Neural crest cell (in vitro differentiated cells): ENCODE data around the gene TMEM132C. TPM values are rescaled to one million over a fixed set of nuclear protein-coding genes. Genes with fewer than 3 reads are reported as not detected.

Source experiments
- DNase-seq: peaks from one replicate; pipeline ENCODE4 v3.0.0; 2021; ENCODE audit warnings: low read depth, mixed read lengths, low spot score
- H3K27ac Mint-ChIP-seq: one replicate; pipeline ENCODE4 v1.8.0; 2021; ENCODE audit warnings: mild to moderate bottlenecking, mixed read lengths; ENCODE audit not compliant: unreplicated experiment
- H3K27me3 Mint-ChIP-seq: 2 replicates; pipeline ENCODE4 v1.8.0; 2021; ENCODE audit warnings: low read depth, mild to moderate bottlenecking, mixed read lengths
- H3K36me3 Mint-ChIP-seq: 2 replicates; pipeline ENCODE4 v1.8.0; 2021; ENCODE audit warnings: low read depth, mild to moderate bottlenecking, mixed read lengths
- H3K4me1 Mint-ChIP-seq: 2 replicates; pipeline ENCODE4 v1.8.0; 2021; ENCODE audit warnings: mixed read lengths
- H3K4me3 Mint-ChIP-seq: one replicate; pipeline ENCODE4 v1.8.0; 2021; ENCODE audit warnings: mild to moderate bottlenecking, mixed read lengths
- H3K9me3 Mint-ChIP-seq: 2 replicates; pipeline ENCODE4 v1.8.0; 2021; ENCODE audit warnings: mixed read lengths
- total RNA-seq: library from RNA; stranded (reverse); gene quantifications from 2 replicates; pipeline ENCODE4 v1.2.1, GENCODE V29; 2021
- TF ChIP-seq, protein P1 (sequence below): fragments of 200-600 bp; sonication (generic); conservative IDR thresholded peaks from 2 replicates; pipeline ENCODE4 v1.5.0; 2021; ENCODE audit warnings: antibody characterized with exemption, mild to moderate bottlenecking

The TMEM132C gene
- total RNA-seq, 1 donor from 2014 or later, result 10.9 TPM

DNA sequence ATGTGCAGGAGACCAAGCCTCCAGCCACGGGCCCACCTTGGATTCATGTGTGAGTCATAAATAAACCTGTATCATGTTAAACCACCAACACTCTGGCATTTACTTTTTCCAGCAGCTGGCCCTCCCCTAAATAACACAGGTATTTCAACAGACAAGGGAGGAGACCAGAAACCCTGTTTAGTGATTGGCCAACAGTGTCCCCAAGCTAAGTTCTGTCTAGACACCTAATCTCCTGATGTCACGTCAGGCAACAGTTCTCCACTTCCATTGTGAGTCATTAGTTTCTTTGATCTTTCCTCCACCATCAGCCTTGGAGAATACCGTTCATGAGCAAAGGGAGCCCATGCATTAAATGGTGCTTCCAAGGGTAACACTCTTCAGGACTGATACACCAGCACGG lies 196.9 kb downstream of the TMEM132C start:
- Mint-ChIP-seq H3K27me3 (no peaks in the 10 kb centered on the region), H3K4me1 (peaks cover 16% of the 10 kb centered on the region), H3K27ac (peak overlapping the region; percentile 63), H3K36me3 (no peaks in the 10 kb centered on the region), H3K9me3 (peaks cover 4% of the 10 kb centered on the region), H3K4me3 (no peak overlapping the region)
- TF ChIP-seq, protein P1, sequence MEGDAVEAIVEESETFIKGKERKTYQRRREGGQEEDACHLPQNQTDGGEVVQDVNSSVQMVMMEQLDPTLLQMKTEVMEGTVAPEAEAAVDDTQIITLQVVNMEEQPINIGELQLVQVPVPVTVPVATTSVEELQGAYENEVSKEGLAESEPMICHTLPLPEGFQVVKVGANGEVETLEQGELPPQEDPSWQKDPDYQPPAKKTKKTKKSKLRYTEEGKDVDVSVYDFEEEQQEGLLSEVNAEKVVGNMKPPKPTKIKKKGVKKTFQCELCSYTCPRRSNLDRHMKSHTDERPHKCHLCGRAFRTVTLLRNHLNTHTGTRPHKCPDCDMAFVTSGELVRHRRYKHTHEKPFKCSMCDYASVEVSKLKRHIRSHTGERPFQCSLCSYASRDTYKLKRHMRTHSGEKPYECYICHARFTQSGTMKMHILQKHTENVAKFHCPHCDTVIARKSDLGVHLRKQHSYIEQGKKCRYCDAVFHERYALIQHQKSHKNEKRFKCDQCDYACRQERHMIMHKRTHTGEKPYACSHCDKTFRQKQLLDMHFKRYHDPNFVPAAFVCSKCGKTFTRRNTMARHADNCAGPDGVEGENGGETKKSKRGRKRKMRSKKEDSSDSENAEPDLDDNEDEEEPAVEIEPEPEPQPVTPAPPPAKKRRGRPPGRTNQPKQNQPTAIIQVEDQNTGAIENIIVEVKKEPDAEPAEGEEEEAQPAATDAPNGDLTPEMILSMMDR, result no peak
- DNase-seq, result no peak

DNA sequence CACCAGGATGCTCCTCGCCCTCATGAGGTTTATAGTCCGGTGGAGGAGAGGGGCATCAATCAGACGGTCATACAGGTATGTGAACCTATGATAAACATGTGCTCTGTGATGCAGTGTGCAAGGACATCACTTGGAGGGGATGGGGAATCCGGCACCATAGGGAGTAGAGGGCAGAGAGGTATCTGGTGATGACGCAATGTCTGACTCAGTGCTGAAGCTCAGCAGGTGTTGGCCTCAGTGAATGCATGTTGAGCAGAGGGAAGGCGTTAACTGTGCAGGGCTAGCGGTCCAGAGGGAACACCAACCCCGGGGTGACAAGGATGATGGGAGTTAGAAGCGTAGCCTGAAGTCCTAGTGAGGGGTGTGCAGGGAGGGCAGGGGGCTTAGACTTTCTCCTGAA lies 200.9 kb downstream of the TMEM132C start:
- H3K4me1 Mint-ChIP-seq, result peaks cover 8% of the 10 kb centered on the region
- no peak overlapping the region for H3K4me3 Mint-ChIP-seq
- TF ChIP-seq, protein P1, result no peak
- H3K27me3 Mint-ChIP-seq, result peaks cover under 1% of the 10 kb centered on the region
- no peak for DNase-seq
- H3K9me3 Mint-ChIP-seq, result peaks cover under 1% of the 10 kb centered on the region
- no peak overlapping the region for H3K27ac Mint-ChIP-seq
- H3K36me3 Mint-ChIP-seq, result peaks cover under 1% of the 10 kb centered on the region

DNA sequence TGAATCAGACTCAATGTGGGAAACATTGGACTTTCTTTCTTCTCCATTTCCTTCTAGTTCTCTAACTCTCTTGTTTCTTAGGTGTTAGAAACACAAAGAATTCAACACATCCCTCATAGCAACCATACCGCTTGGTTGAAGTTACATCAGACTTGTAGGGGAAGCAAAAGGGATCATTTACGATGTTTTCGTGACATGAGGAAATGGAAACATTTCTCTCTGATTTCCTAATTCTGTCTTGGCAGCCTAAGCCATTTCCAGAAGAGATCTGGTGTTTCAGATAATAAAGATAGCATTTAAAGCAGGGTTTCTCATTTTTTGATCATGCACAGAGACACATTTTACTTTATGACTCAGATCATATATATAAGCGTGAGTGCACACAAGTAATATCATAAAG lies 202.0 kb downstream of the TMEM132C start:
- peaks cover 10% of the 10 kb centered on the region for H3K9me3 Mint-ChIP-seq
- peaks cover 10% of the 10 kb centered on the region for H3K27me3 Mint-ChIP-seq
- no peak for DNase-seq
- H3K4me3 Mint-ChIP-seq, result no peak overlapping the region
- H3K27ac Mint-ChIP-seq, result no peak overlapping the region
- peaks cover 14% of the 10 kb centered on the region for H3K4me1 Mint-ChIP-seq
- H3K36me3 Mint-ChIP-seq, result peaks cover 9% of the 10 kb centered on the region
- TF ChIP-seq, protein P1, result no peak

DNA sequence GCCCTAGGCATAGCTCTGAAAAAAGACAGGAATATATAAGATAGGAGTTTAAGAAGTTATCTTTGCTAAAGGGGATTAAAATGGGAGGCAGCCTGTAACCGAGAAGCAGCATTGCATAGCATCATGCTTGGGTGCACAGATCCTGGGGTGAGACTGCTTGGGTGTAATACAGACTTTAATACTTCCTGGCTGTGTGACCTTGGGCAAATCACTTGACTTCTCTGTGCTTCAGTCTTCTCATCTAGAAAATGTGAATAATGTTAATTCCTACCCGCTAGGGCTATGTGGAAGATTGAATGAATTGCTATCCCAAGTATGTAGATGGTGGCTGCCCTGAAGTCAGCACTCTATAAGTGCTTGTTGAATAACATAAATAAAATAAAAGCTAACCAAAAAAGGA lies 204.5 kb downstream of the TMEM132C start:
- peaks cover 14% of the 10 kb centered on the region for H3K27me3 Mint-ChIP-seq
- peaks cover 19% of the 10 kb centered on the region for H3K4me1 Mint-ChIP-seq
- no peak for DNase-seq
- H3K27ac Mint-ChIP-seq, result no peak overlapping the region
- no peak overlapping the region for H3K4me3 Mint-ChIP-seq
- peaks cover 9% of the 10 kb centered on the region for H3K36me3 Mint-ChIP-seq
- H3K9me3 Mint-ChIP-seq, result peaks cover 10% of the 10 kb centered on the region
- TF ChIP-seq, protein P1, result no peak

DNA sequence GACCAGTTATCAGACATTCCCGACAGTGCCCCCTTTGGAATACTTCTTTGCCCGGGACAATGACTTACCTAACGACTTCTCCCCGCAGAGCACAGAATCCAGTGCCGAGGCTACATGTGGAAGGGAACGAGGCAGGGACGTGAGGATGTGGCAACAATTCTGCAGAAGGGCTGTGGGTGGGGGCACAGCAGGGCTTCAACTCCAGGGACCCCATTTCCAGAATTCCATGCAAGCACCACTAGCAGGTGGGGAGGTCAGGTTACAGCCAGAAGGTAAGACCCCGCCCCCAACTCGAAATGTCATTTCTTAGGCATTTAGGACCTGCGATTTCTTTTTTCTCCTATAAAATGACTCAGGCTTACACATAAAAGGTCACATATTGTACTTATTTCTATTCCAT lies 207.9 kb downstream of the TMEM132C start:
- DNase-seq, result no peak
- H3K36me3 Mint-ChIP-seq, result peaks cover 9% of the 10 kb centered on the region
- peaks cover 24% of the 10 kb centered on the region for H3K4me1 Mint-ChIP-seq
- H3K9me3 Mint-ChIP-seq, result peaks cover 10% of the 10 kb centered on the region
- H3K4me3 Mint-ChIP-seq, result no peak overlapping the region
- no peak overlapping the region for H3K27ac Mint-ChIP-seq
- TF ChIP-seq, protein P1, result no peak
- peaks cover 14% of the 10 kb centered on the region for H3K27me3 Mint-ChIP-seq

DNA sequence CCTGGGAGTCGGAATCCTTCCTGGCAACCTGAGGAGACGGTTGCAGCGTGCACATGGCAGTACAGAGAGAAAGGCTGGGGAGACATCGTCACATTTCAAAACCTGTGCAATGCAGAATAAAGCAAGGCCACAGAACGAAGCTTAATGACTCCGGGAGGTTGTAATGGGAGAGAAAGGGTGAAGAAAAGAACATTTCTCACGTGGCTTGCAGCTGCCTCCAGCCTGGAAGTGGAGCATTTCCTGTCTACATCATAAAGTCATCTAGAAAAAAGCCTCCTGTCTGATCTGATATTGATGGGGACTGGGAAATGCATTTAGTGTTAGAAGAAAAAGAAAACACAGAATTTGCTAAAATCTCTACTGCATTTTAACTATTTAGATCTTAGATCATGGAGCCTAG lies 209.3 kb downstream of the TMEM132C start:
- Mint-ChIP-seq H3K27ac (no peak overlapping the region), H3K27me3 (peaks cover 14% of the 10 kb centered on the region), H3K4me3 (no peak overlapping the region), H3K4me1 (peaks cover 20% of the 10 kb centered on the region), H3K36me3 (peaks cover 9% of the 10 kb centered on the region), H3K9me3 (peaks cover 10% of the 10 kb centered on the region)
- no peak for DNase-seq
- TF ChIP-seq, protein P1, result no peak
